Dedifferentiated amniotic fluid mesenchymal stem cell (primary cell): Measurements from ENCODE around the gene CST6.
"Not testable (repeated sequence)": the region's sequence is repeated elsewhere in the genome, so short reads cannot be mapped to it uniquely, and the experiment has no call there.

ENCODE experiments used
- DNase-seq: peaks from one replicate; pipeline ENCODE4 v3.0.0-alpha.2; 2016; ENCODE audit errors: extremely low spot score

Gene CST6

GRCh38 chr11:66015454-66015881 is 3.7 kb downstream of the CST6 start:
- DNase-seq, result peak; percentile 17

- no peak for DNase-seq
Measured at GRCh38 chr11:66015936-66016792, 4.4 kb downstream of the CST6 start.

GRCh38 chr11:66016793-66017177 is 5.0 kb downstream of the CST6 start:
- no peak for DNase-seq

GRCh38 chr11:66017321-66017720 is 5.5 kb downstream of the CST6 start:
- DNase-seq, result no peak

GRCh38 chr11:66020212-66020611 is 8.4 kb downstream of the CST6 start:
- DNase-seq, result no peak

- DNase-seq, result peak; percentile 51
Measured at GRCh38 chr11:66020618-66021357, 9.0 kb downstream of the CST6 start.

- no peak for DNase-seq
Measured at GRCh38 chr11:66022401-66023185, 10.8 kb downstream of the CST6 start.

- DNase-seq, result not testable (repeated sequence)
Measured at GRCh38 chr11:66023186-66023440, 11.3 kb downstream of the CST6 start.

- no peak for DNase-seq
Measured at GRCh38 chr11:66026017-66026529, 14.3 kb downstream of the CST6 start, which contains the start of gene CATSPER1. TSS of gene CATSPER1 (minus strand) at chr11:66026479. CDS start at chr11:66026379, 100 bp downstream.

GRCh38 chr11:66032957-66033735 is 21.3 kb downstream of the CST6 start:
- no peak for DNase-seq

- DNase-seq, result no peak
Measured at GRCh38 chr11:66035653-66036333, 24.0 kb downstream of the CST6 start.

- no peak for DNase-seq
Measured at GRCh38 chr11:66036334-66036710, 24.5 kb downstream of the CST6 start.

GRCh38 chr11:66037327-66037726 is 25.5 kb downstream of the CST6 start:
- DNase-seq, result no peak

GRCh38 chr11:66039765-66040164 is 28.0 kb downstream of the CST6 start:
- no peak for DNase-seq

- no peak for DNase-seq
Measured at GRCh38 chr11:66042227-66042995, 30.6 kb downstream of the CST6 start.

GRCh38 chr11:66042996-66043906 is 31.4 kb downstream of the CST6 start:
- DNase-seq, result no peak

GRCh38 chr11:66044757-66045156 is 32.9 kb downstream of the CST6 start:
- no peak for DNase-seq

- peak; percentile 79 for DNase-seq
Measured at GRCh38 chr11:66045177-66045639, 33.4 kb downstream of the CST6 start.

GRCh38 chr11:66046901-66047300 is 35.1 kb downstream of the CST6 start:
- no peak for DNase-seq
